Cardiac fibroblast (primary cell): ENCODE results near the gene SLC35F3.
A peak's percentile ranks its signal among the peaks of the same experiment; 100 is the strongest.

ENCODE experiments used
- DNase-seq, 2 donors: peaks; one replicate each; pipeline versions ENCODE4 v3.0.0 to v3.0.0-alpha.2; 2010; ENCODE audit warnings: low read depth in 2 of 2
- H3K4me3 ChIP-seq, 2 donors: replicated peaks in 1 of 2; 1 replicate in 1 of 2; 2 replicates in 1 of 2; pipeline ENCODE4 v1.5.1; 2011; ENCODE audit warnings: low read depth in 2 of 2, low read length in 2 of 2, mild to moderate bottlenecking in 2 of 2, moderate library complexity in 1 of 2
- CTCF ChIP-seq: IDR thresholded peaks from one replicate; pipeline ENCODE4 v1.5.1; 2011; ENCODE audit warnings: low read depth, mild to moderate bottlenecking, low read length, inconsistent platforms

Gene SLC35F3

GRCh38 chr1:234330843-234331215, 426.4 kb downstream of the SLC35F3 start:
- TF ChIP-seq CTCF = no peak
- DNase-seq = peak in 1 of 2 donors; percentile 69
- no peak overlapping the region for H3K4me3 ChIP-seq

GRCh38 chr1:234331507-234331906, 427.0 kb downstream of the SLC35F3 start:
- no peak overlapping the region for H3K4me3 ChIP-seq
- peak; percentile 44 to 73 for DNase-seq

GRCh38 chr1:234336359-234336758, 431.9 kb downstream of the SLC35F3 start:
- DNase-seq = no peak
- no peak for TF ChIP-seq CTCF
- H3K4me3 ChIP-seq = no peak overlapping the region

More at GRCh38 chr1:234331507-234331906, 427.0 kb downstream of the SLC35F3 start:
- no peak for TF ChIP-seq CTCF

- no peak for DNase-seq
- no peak overlapping the region for H3K4me3 ChIP-seq
- no peak for TF ChIP-seq CTCF
Observed at GRCh38 chr1:234337233-234337632, 432.8 kb downstream of the SLC35F3 start.

GRCh38 chr1:234340528-234340927, 436.1 kb downstream of the SLC35F3 start:
- DNase-seq = no peak
- no peak overlapping the region for H3K4me3 ChIP-seq
- TF ChIP-seq CTCF = no peak

- DNase-seq = no peak
- no peak overlapping the region for H3K4me3 ChIP-seq
- TF ChIP-seq CTCF = no peak
Observed at GRCh38 chr1:234342774-234343173, 438.3 kb downstream of the SLC35F3 start.

- H3K4me3 ChIP-seq = no peak overlapping the region
- no peak for TF ChIP-seq CTCF
- no peak for DNase-seq
Observed at GRCh38 chr1:234345237-234345636, 440.8 kb downstream of the SLC35F3 start.
